H1 (cell line): ENCODE results near the gene SLCO4A1. TPM values are rescaled to one million over a fixed set of nuclear protein-coding genes. Genes with fewer than 3 reads are reported as not detected.

Source experiments
- CTCF ChIA-PET: fragments of 300-600 bp; sonication (Branson Sonifier 250); formaldehyde crosslinking; loops from one replicate; lab custom pipeline; 2021; ENCODE audit not compliant: partially characterized antibody; lab: Charles Lee
- POLR2A ChIA-PET: fragments of 300-600 bp; sonication (Branson Sonifier 250); formaldehyde crosslinking; loops from one replicate; lab custom pipeline; 2021; ENCODE audit warnings: inconsistent platforms; ENCODE audit not compliant: partially characterized antibody; lab: Charles Lee
- DNase-seq, 2 experiments: peaks; one replicate each; pipeline versions ENCODE4 v3.0.0 to v3.0.0-alpha.2; 2010 to 2022; ENCODE audit warnings: low spot score in 2 of 2, low read depth in 1 of 2, mixed read lengths in 1 of 2
- FAIRE-seq: peaks from 2 replicates; lab custom pipeline; 2011; peaks lifted over from hg19 to GRCh38; lab: Jason Lieb, UNC
- H2AFZ ChIP-seq: 2 replicates; pipeline ENCODE4 v1.8.1; 2012; ENCODE audit warnings: low read length, inconsistent platforms
- H2AK5ac ChIP-seq: 2 replicates; pipeline ENCODE4 v1.6.1; 2013; ENCODE audit warnings: low read depth, low read length
- H2BK120ac ChIP-seq: replicated peaks from 2 replicates; pipeline ENCODE3; 2013; ENCODE audit warnings: low read depth, low read length, inconsistent platforms
- H2BK12ac ChIP-seq: 2 replicates; pipeline ENCODE4 v1.6.1; 2013; ENCODE audit warnings: low read depth, low read length
- H2BK15ac ChIP-seq: 2 replicates; pipeline ENCODE4 v1.6.1; 2013; ENCODE audit warnings: low read length
- H2BK20ac ChIP-seq: 2 replicates; pipeline ENCODE4 v1.6.1; 2013; ENCODE audit warnings: low read length
- H2BK5ac ChIP-seq: 2 replicates; pipeline ENCODE4 v1.6.1; 2013; ENCODE audit warnings: low read depth, low read length
- H3K14ac ChIP-seq: 2 replicates; pipeline ENCODE4 v1.6.1; 2013; ENCODE audit warnings: inconsistent platforms; ENCODE audit not compliant: insufficient read length
- H3K18ac ChIP-seq: 2 replicates; pipeline ENCODE4 v1.6.1; 2013; ENCODE audit warnings: low read length; ENCODE audit errors: extremely low read depth
- H3K23ac ChIP-seq: 2 replicates; pipeline ENCODE4 v1.6.1; 2013; ENCODE audit warnings: inconsistent platforms; ENCODE audit not compliant: insufficient read length
- H3K23me2 ChIP-seq: 2 replicates; pipeline ENCODE4 v1.6.1; 2013; ENCODE audit warnings: low read depth, low read length
- H3K27ac ChIP-seq: 2 replicates; pipeline ENCODE4 v1.6.1; 2011; ENCODE audit warnings: low read depth, low read length, inconsistent platforms
- H3K27me3 ChIP-seq, 4 experiments: replicated peaks in 1 of 4; 1 replicate in 1 of 4; 2 replicates in 3 of 4; pipeline versions ENCODE4 v1.6.1 to v1.8.1; 2011 to 2013; ENCODE audit warnings: low read length in 3 of 4, mild to moderate bottlenecking in 3 of 4, inconsistent platforms in 2 of 4, mixed read lengths in 2 of 4, moderate library complexity in 1 of 4; ENCODE audit not compliant: control insufficient read depth in 3 of 4, insufficient read depth in 3 of 4; ENCODE audit errors: extremely low read depth in 1 of 4
- H3K36me3 ChIP-seq, 4 experiments: 2 replicates each; pipeline versions ENCODE4 v1.6.1 to v1.8.1; 2011 to 2013; ENCODE audit warnings: mild to moderate bottlenecking in 4 of 4, low read length in 3 of 4, moderate library complexity in 2 of 4, control low read depth in 1 of 4, inconsistent platforms in 1 of 4; ENCODE audit not compliant: insufficient read depth in 4 of 4, control insufficient read depth in 2 of 4
- H3K4ac ChIP-seq: replicated peaks from 2 replicates; pipeline ENCODE3; 2013; ENCODE audit warnings: low read length, low read depth, mixed read lengths, inconsistent platforms; ENCODE audit not compliant: insufficient read length
- H3K4me1 ChIP-seq, 4 experiments: replicated peaks in 1 of 4; 1 replicate in 1 of 4; 2 replicates in 3 of 4; pipeline versions ENCODE4 v1.6.1 to v1.8.1; 2011 to 2013; ENCODE audit warnings: low read length in 3 of 4, inconsistent platforms in 2 of 4, mixed read lengths in 1 of 4; ENCODE audit not compliant: insufficient read depth in 4 of 4, control insufficient read depth in 3 of 4
- H3K4me2 ChIP-seq, 2 experiments: 2 replicates each; pipeline versions ENCODE4 v1.6.1 to v1.8.1; 2011 to 2013; ENCODE audit warnings: low read depth in 2 of 2, low read length in 2 of 2, control low read depth in 1 of 2, inconsistent platforms in 1 of 2, mild to moderate bottlenecking in 1 of 2; ENCODE audit not compliant: insufficient read depth in 1 of 2
- H3K4me3 ChIP-seq, 4 experiments: fragments of 200-600, 300-600 bp in 1 of 4; sonication (generic), shearing (Covaris generic), sonication (Bioruptor Twin) in 1 of 4; 2 replicates each; pipeline versions ENCODE4 v1.5.1 to v1.8.1; 2011 to 2016; ENCODE audit warnings: low read length in 4 of 4, low read depth in 3 of 4, control low read depth in 2 of 4, inconsistent platforms in 2 of 4, mild to moderate bottlenecking in 2 of 4, mixed read lengths in 1 of 4, moderate library complexity in 1 of 4; ENCODE audit not compliant: insufficient read depth in 2 of 4; ENCODE audit errors: extremely low read depth in 1 of 4
- H3K56ac ChIP-seq: replicated peaks from 2 replicates; pipeline ENCODE3; 2013; ENCODE audit warnings: low read depth, mild to moderate bottlenecking, mixed read lengths, low read length, inconsistent platforms; ENCODE audit not compliant: insufficient read length
- H3K79me1 ChIP-seq: 2 replicates; pipeline ENCODE4 v1.6.1; 2013; ENCODE audit warnings: low read depth, low read length, control low read depth
- H3K79me2 ChIP-seq, 2 experiments: 2 replicates each; pipeline versions ENCODE4 v1.6.1 to v1.8.1; 2012 to 2013; ENCODE audit warnings: low read length in 2 of 2, mild to moderate bottlenecking in 2 of 2, inconsistent platforms in 1 of 2; ENCODE audit not compliant: insufficient read depth in 2 of 2, control insufficient read depth in 1 of 2
- H3K9ac ChIP-seq, 4 experiments: replicated peaks in 1 of 4; 1 replicate in 1 of 4; 2 replicates in 3 of 4; pipeline versions ENCODE4 v1.6.1 to v1.8.1; 2011 to 2013; ENCODE audit warnings: low read depth in 3 of 4, low read length in 3 of 4, control low read depth in 2 of 4, mild to moderate bottlenecking in 2 of 4, moderate library complexity in 2 of 4, inconsistent platforms in 1 of 4; ENCODE audit errors: extremely low read depth in 1 of 4
- H3K9me3 ChIP-seq, 2 experiments: 2 replicates each; pipeline versions ENCODE4 v1.6.1 to v1.8.1; 2012 to 2013; ENCODE audit warnings: mild to moderate bottlenecking in 2 of 2, moderate library complexity in 2 of 2, control low read depth in 1 of 2, inconsistent platforms in 1 of 2, low read depth in 1 of 2, low read length in 1 of 2, mixed read lengths in 1 of 2; ENCODE audit not compliant: insufficient read depth in 2 of 2
- H4K20me1 ChIP-seq, 2 experiments: replicated peaks in 1 of 2; 2 replicates each; pipeline versions ENCODE3 to v1.8.1; 2011 to 2013; ENCODE audit warnings: inconsistent platforms in 2 of 2, low read length in 2 of 2, mild to moderate bottlenecking in 1 of 2; ENCODE audit not compliant: insufficient read depth in 2 of 2, control insufficient read depth in 1 of 2
- H4K5ac ChIP-seq: 2 replicates; pipeline ENCODE4 v1.6.1; 2013; ENCODE audit warnings: low read length, low read depth, mixed read lengths, inconsistent platforms; ENCODE audit not compliant: insufficient read length
- H4K8ac ChIP-seq: 2 replicates; pipeline ENCODE4 v1.8.0; 2013; ENCODE audit warnings: mild to moderate bottlenecking, moderate library complexity, low read length, inconsistent platforms; ENCODE audit not compliant: insufficient read depth; ENCODE audit errors: extremely low read depth
- H4K91ac ChIP-seq: replicated peaks from 2 replicates; pipeline ENCODE3; 2013; ENCODE audit warnings: low read length, mixed read lengths, inconsistent platforms; ENCODE audit not compliant: insufficient read length
- CBX5 ChIP-seq: fragments of 300-800, 300-1000 bp; sonication (generic); IDR thresholded peaks from 2 replicates; pipeline ENCODE4 v1.7.1; 2016; ENCODE audit warnings: antibody characterized with exemption, low read length, low read depth
- RBBP5 ChIP-seq: IDR thresholded peaks from 2 replicates; pipeline ENCODE4 v1.7.1; 2012; ENCODE audit warnings: low read depth, mild to moderate bottlenecking, inconsistent platforms, low read length, moderate library complexity, borderline replicate concordance
- SIRT6 ChIP-seq: IDR thresholded peaks from one replicate; pipeline ENCODE4 v1.7.1; 2012; ENCODE audit warnings: low read length, inconsistent platforms
- WGBS, 2 experiments: shearing (Covaris generic) in 1 of 2; methylation state at CpG; one replicate each; pipeline versions ENCODE4 v1.1.6 to v1.1.7; 2013 to 2015; ENCODE audit warnings: low lambda C conversion rate in 2 of 2, mixed read lengths in 2 of 2, inconsistent platforms in 1 of 2, low coverage in 1 of 2, missing lambda C conversion rate in 1 of 2; ENCODE audit not compliant: insufficient replicate concordance in 2 of 2, insufficient coverage in 1 of 2, insufficient read length in 1 of 2; ENCODE audit errors: extremely low coverage in 1 of 2, missing lambda C conversion rate in 1 of 2; 5-methylcytosine and 5-hydroxymethylcytosine counted together
- polyA plus RNA-seq, 7 experiments: library from polyadenylated mRNA; depleted of rRNA in 3 of 7; stranded (reverse) in 5 of 7; unstranded in 2 of 7; fragments of >200 nt in 5 of 7; fragments of 200-250 nt in 2 of 7; gene quantifications; 1 replicate in 5 of 7; 2 replicates in 1 of 7; 4 replicates in 1 of 7; pipeline versions ENCODE4 v1.2.1 to v1.2.3, GENCODE V29; 2011 to 2013; ENCODE audit warnings: missing spikeins in 2 of 7, mixed read lengths in 2 of 7
- total RNA-seq: library from RNA; stranded (reverse); fragmentation: NEBNext Ultra II Directional; extraction: Animal tissue kit (Norgen Biotek cat#: 25700); gene quantifications from 2 replicates; pipeline ENCODE4 v1.2.1, GENCODE V29; 2021
- TF ChIP-seq, protein P1 (sequence below): IDR thresholded peaks from 2 replicates; pipeline ENCODE4 v1.6.1; 2012; ENCODE audit warnings: low read length, inconsistent platforms
- TF ChIP-seq, protein P2 (sequence below), 3 experiments: IDR thresholded peaks; 1 replicate in 2 of 3; 2 replicates in 1 of 3; pipeline versions ENCODE4 v1.5.1 to v1.6.1; 2011; ENCODE audit warnings: low read length in 3 of 3, mild to moderate bottlenecking in 3 of 3, inconsistent platforms in 2 of 3, low read depth in 1 of 3, moderate library complexity in 1 of 3; ENCODE audit not compliant: insufficient read depth in 1 of 3; ENCODE audit errors: control extremely low read depth in 1 of 3

SLCO4A1 gene
- total and polyA plus RNA-seq, 2 of the 8 experiments (the other 6 are each of a cell fraction or from before 2014, with no cell fraction given) = 10.5 to 18.5 TPM

DNA sequence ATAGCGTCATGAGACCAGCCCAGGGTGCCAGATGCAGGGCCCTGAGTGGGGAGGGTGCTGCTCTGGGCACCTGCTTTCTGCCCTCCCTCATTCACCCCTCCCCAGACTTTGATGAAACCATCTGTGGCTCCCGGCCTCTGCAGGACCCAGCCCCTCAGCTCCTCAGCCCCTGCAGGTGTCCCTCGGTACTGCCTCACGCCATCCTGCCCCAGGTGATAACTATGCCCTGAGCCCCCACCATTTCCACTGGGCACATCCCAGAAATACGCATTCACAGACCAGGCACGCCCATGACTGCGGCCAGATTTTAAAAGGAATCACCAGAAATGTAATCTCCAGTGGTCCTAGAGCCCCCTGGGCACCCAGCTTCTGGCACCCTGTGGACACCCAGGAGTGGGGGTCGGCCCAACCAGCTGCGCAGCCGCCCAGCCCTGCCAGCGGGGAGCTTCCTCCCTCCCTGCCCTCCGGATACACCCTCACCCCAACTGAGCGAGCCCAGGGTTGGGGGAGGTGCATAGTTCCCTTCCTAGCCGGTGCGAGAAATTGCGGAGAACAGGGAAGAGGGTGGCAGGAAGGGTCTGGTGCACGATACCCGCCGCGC is 65.7 kb downstream of the SLCO4A1 start:
- Histone ChIP-seq H3K4ac (no peak overlapping the region), H3K56ac (no peak overlapping the region), H2AFZ (no peak overlapping the region), H3K27me3 (peaks cover 22 to 40% (median 30%) of the 10 kb centered on the region in 4 experiments), H2BK20ac (no peak overlapping the region), H4K91ac (no peak overlapping the region), H3K36me3 (no peaks in the 10 kb centered on the region), H3K79me1 (no peaks in the 10 kb centered on the region), H4K20me1 (peaks cover 3 to 5% of the 10 kb centered on the region in 2 experiments), H3K23me2 (peaks cover 11% of the 10 kb centered on the region; the same call in 1 of the 2 replicates), H4K8ac (no peak overlapping the region; the same call in 1 of the 2 replicates), H3K23ac (no peak overlapping the region), H3K4me1 (peaks cover 0 to 8% (median 7%) of the 10 kb centered on the region in 4 experiments; a peak in 5 of 7 replicates), H3K4me2 (peak overlapping the region; percentile 68 to 84), H3K14ac (no peak overlapping the region), H3K9me3 (no peaks in the 10 kb centered on the region), H3K27ac (no peak overlapping the region), H2BK5ac (peak overlapping the region; percentile 44; the same call in 1 of the 2 replicates), H3K4me3 (peak overlapping the region; percentile 15 to 56 (median 48)), H4K5ac (no peak overlapping the region), H2BK12ac (peak overlapping the region; percentile 50; the same call in 1 of the 2 replicates), H3K9ac (no peak overlapping the region; a peak in 1 of 7 replicates), H3K79me2 (no peaks in the 10 kb centered on the region), H2AK5ac (no peak overlapping the region), H2BK120ac (no peak overlapping the region), H3K18ac (no peak overlapping the region; the same call in 1 of the 2 replicates), H2BK15ac (peak overlapping the region; percentile 92; the same call in 1 of the 2 replicates)
- CTCF ChIA-PET = interaction anchor here (0.8 to 4.7 kb wide), 35 partner anchors 10 to 195 kb away, joined by 3 to 38 read pairs (median 4); no protein-coding TSS in a partner anchor
- POLR2A ChIA-PET = interaction anchor here (1.0 to 1.5 kb wide), 3 partner anchors 11 to 107 kb away, joined by 3 to 4 read pairs (median 4); no protein-coding TSS in a partner anchor
- DNase-seq (peak in 1 of 2 experiments; percentile 86), FAIRE-seq (no peak)
- WGBS, 2 experiments = 7% methylated on average over 11 of the region's 20 CpGs; no CpG with 5 or more reads in 1 of the 2 experiments
- TF ChIP-seq, protein P1, sequence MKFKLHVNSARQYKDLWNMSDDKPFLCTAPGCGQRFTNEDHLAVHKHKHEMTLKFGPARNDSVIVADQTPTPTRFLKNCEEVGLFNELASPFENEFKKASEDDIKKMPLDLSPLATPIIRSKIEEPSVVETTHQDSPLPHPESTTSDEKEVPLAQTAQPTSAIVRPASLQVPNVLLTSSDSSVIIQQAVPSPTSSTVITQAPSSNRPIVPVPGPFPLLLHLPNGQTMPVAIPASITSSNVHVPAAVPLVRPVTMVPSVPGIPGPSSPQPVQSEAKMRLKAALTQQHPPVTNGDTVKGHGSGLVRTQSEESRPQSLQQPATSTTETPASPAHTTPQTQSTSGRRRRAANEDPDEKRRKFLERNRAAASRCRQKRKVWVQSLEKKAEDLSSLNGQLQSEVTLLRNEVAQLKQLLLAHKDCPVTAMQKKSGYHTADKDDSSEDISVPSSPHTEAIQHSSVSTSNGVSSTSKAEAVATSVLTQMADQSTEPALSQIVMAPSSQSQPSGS = no peak
- TF ChIP-seq CBX5 (no peak), SIRT6 (no peak), RBBP5 (no peak)
- TF ChIP-seq, protein P2, sequence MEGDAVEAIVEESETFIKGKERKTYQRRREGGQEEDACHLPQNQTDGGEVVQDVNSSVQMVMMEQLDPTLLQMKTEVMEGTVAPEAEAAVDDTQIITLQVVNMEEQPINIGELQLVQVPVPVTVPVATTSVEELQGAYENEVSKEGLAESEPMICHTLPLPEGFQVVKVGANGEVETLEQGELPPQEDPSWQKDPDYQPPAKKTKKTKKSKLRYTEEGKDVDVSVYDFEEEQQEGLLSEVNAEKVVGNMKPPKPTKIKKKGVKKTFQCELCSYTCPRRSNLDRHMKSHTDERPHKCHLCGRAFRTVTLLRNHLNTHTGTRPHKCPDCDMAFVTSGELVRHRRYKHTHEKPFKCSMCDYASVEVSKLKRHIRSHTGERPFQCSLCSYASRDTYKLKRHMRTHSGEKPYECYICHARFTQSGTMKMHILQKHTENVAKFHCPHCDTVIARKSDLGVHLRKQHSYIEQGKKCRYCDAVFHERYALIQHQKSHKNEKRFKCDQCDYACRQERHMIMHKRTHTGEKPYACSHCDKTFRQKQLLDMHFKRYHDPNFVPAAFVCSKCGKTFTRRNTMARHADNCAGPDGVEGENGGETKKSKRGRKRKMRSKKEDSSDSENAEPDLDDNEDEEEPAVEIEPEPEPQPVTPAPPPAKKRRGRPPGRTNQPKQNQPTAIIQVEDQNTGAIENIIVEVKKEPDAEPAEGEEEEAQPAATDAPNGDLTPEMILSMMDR (IDR thresholded peaks at IDR 0.05; ENCODE audit: control extremely low read depth in 1 of 3, insufficient read depth in 1 of 3, low read depth in 1 of 3, low read length in 3 of 3) = peak; percentile 65 to 79 (median 67)
